Body of pancreas (tissue), 4 donors: ENCODE results near the gene HEMGN. TPM values are rescaled to one million over a fixed set of nuclear protein-coding genes. Genes with fewer than 3 reads are reported as not detected.

Experiments
- ATAC-seq: fragments of 150-250 bp; one replicate; pipeline ENCODE4 v1.9.1; 2016
- DNase-seq, 4 donors: peaks; one replicate each; pipeline ENCODE4 v3.0.0-alpha.2; 2019
- H3K27ac ChIP-seq, 4 donors: fragments of 200-600 bp; sonication (generic); 1 replicate in 3 of 4; 2 replicates in 1 of 4; pipeline versions ENCODE4 v1.5.1 to v1.6.1; 2016 to 2019; ENCODE audit warnings: mild to moderate bottlenecking in 1 of 4, mixed read lengths in 1 of 4, moderate library complexity in 1 of 4
- H3K27me3 ChIP-seq, 2 donors: fragments of 200-600 bp; sonication (generic); one replicate each; pipeline ENCODE4 v1.6.0; 2016; ENCODE audit warnings: mild to moderate bottlenecking in 1 of 2
- H3K36me3 ChIP-seq, 2 donors: fragments of 200-600 bp; sonication (generic); replicated peaks in 1 of 2; 2 replicates each; pipeline ENCODE4 v1.5.1; 2016; ENCODE audit warnings: low read depth in 2 of 2; ENCODE audit not compliant: insufficient read depth in 1 of 2
- H3K4me1 ChIP-seq: fragments of 200-600 bp; sonication (generic); one replicate; pipeline ENCODE4 v1.6.0; 2016
- H3K4me3 ChIP-seq, 2 donors: fragments of 200-600 bp; sonication (generic); 1 replicate in 1 of 2; 2 replicates in 1 of 2; pipeline ENCODE4 v1.5.1; 2016 to 2019
- H3K9me3 ChIP-seq, 3 donors: fragments of 200-600 bp; sonication (generic); 1 replicate in 2 of 3; 2 replicates in 1 of 3; pipeline ENCODE4 v1.5.1; 2016
- CTCF ChIP-seq, 7 experiments: fragments of 450-650 bp in 4 of 7; fragments of 200-600 bp in 3 of 7; sonication (generic) in 3 of 7; IDR thresholded peaks; one replicate each; pipeline ENCODE4 v1.5.1; 2016 to 2019; ENCODE audit warnings: antibody characterized with exemption in 7 of 7
- POLR2A ChIP-seq, 3 donors: fragments of 450-650 bp; IDR thresholded peaks; one replicate each; pipeline ENCODE4 v1.6.1; 2016; ENCODE audit warnings: antibody characterized with exemption in 3 of 3, mild to moderate bottlenecking in 2 of 3
- WGBS, 2 donors: methylation state at CpG; one replicate each; pipeline ENCODE4 v1.1.5; 2017; 5-methylcytosine and 5-hydroxymethylcytosine counted together
- intact Hi-C: fragments of 100-400 bp; cut with DNase I; formaldehyde crosslinking; loops from one replicate; pipeline ENCODE4 v1.15.1; 2023
- total RNA-seq, 2 donors: library from RNA; depleted of rRNA; stranded (reverse); fragments of >200 nt; gene quantifications; one replicate each; pipeline ENCODE4 v1.1.0, GENCODE V29; 2016

HEMGN gene
- total RNA-seq, 2 donors from 2014 or later, result not detected

GRCh38 chr9:97936998-97937397 lies 974 bp downstream of the HEMGN start:
- Histone ChIP-seq H3K4me3 (no peak overlapping the region), H3K9me3 (no peaks in the 10 kb centered on the region), H3K4me1 (no peaks in the 10 kb centered on the region), H3K36me3 (no peaks in the 10 kb centered on the region), H3K27me3 (no peaks in the 10 kb centered on the region), H3K27ac (no peak overlapping the region)
- intact Hi-C loops, result no loop called here
- ATAC-seq (no peak), DNase-seq (no peak)
- TF ChIP-seq POLR2A (IDR thresholded peaks at IDR 0.05) (no peak), CTCF (IDR thresholded peaks at IDR 0.05) (no peak)

GRCh38 chr9:97935276-97935675 lies 2.7 kb downstream of the HEMGN start:
- H3K4me3 ChIP-seq, result no peak overlapping the region
- no peak for DNase-seq
- intact Hi-C loops, result no loop called here
- H3K27ac ChIP-seq, result no peak overlapping the region
- no peaks in the 10 kb centered on the region for H3K4me1 ChIP-seq
- no peaks in the 10 kb centered on the region for H3K9me3 ChIP-seq
- 67 to 82% methylated on average over 1 of the region's 1 CpG for WGBS, 2 donors
- H3K36me3 ChIP-seq, result no peaks in the 10 kb centered on the region
- ATAC-seq, result no peak
- no peaks in the 10 kb centered on the region for H3K27me3 ChIP-seq
- TF ChIP-seq CTCF (IDR thresholded peaks at IDR 0.05), result no peak
- no peak for TF ChIP-seq POLR2A (IDR thresholded peaks at IDR 0.05)

GRCh38 chr9:97934321-97935115 lies 3.5 kb downstream of the HEMGN start:
- Histone ChIP-seq H3K27me3 (no peaks in the 10 kb centered on the region), H3K27ac (no peak overlapping the region), H3K4me1 (no peaks in the 10 kb centered on the region), H3K4me3 (no peak overlapping the region), H3K36me3 (no peaks in the 10 kb centered on the region), H3K9me3 (no peaks in the 10 kb centered on the region)
- TF ChIP-seq CTCF (IDR thresholded peaks at IDR 0.05), result no peak
- no peak for TF ChIP-seq POLR2A (IDR thresholded peaks at IDR 0.05)
- ATAC-seq (no peak), DNase-seq (no peak)
- intact Hi-C loops, result no loop called here
- WGBS, 2 donors, result 20 to 25% methylated on average over 6 of the region's 6 CpGs

- no peak for ATAC-seq
- intact Hi-C loops, result no loop called here
- Histone ChIP-seq H3K9me3 (no peaks in the 10 kb centered on the region), H3K27me3 (no peaks in the 10 kb centered on the region), H3K27ac (no peak overlapping the region), H3K4me3 (no peak overlapping the region), H3K36me3 (no peaks in the 10 kb centered on the region), H3K4me1 (no peaks in the 10 kb centered on the region)
- no peak for TF ChIP-seq CTCF (IDR thresholded peaks at IDR 0.05)
- no peak for TF ChIP-seq POLR2A (IDR thresholded peaks at IDR 0.05)
- 56 to 58% methylated on average over 4 of the region's 4 CpGs for WGBS, 2 donors
- DNase-seq, result no peak
Measured at GRCh38 chr9:97933297-97933998, 4.5 kb downstream of the HEMGN start.
